GM13976 (cell line): ENCODE data around the gene PDRG1.

Source experiments
- DNase-seq: peaks from one replicate; pipeline ENCODE4 v3.0.0; 2012; ENCODE audit warnings: low spot score
- CTCF ChIP-seq: IDR thresholded peaks from 2 replicates; pipeline ENCODE4 v1.5.1; 2012; ENCODE audit warnings: borderline replicate concordance, mild to moderate bottlenecking; ENCODE audit not compliant: insufficient read depth; ENCODE audit errors: extremely low read depth, missing control alignments, control extremely low read depth
- in situ Hi-C: fragments of 300-500 bp; cut with MboI; formaldehyde crosslinking; loops from one replicate; pipeline ENCODE4 v1.12.0; 2022; ENCODE audit warnings: low sequenced_read_pairs, mixed read lengths, inconsistent platforms; ENCODE audit not compliant: unreplicated experiment

Gene PDRG1

GRCh38 chr20:31914170-31914569 is 37.7 kb downstream of the PDRG1 start:
- no peak for DNase-seq
- TF ChIP-seq CTCF = no peak
- in situ Hi-C loops = no loop called here

GRCh38 chr20:31913431-31914157 is 38.3 kb downstream of the PDRG1 start:
- no peak for TF ChIP-seq CTCF
- no peak for DNase-seq
- in situ Hi-C loops = no loop called here

- no peak for TF ChIP-seq CTCF
- no peak for DNase-seq
- in situ Hi-C loops = no loop called here
Measured at GRCh38 chr20:31910071-31910803, 41.6 kb downstream of the PDRG1 start.

GRCh38 chr20:31909253-31910070 is 42.4 kb downstream of the PDRG1 start:
- no peak for TF ChIP-seq CTCF
- no peak for DNase-seq
- in situ Hi-C loops = no loop called here

- no peak for DNase-seq
- TF ChIP-seq CTCF = no peak
- in situ Hi-C loops = no loop called here
Measured at GRCh38 chr20:31908424-31908823, 43.4 kb downstream of the PDRG1 start.

- TF ChIP-seq CTCF = no peak
- DNase-seq = no peak
- in situ Hi-C loops = no loop called here
Measured at GRCh38 chr20:31908016-31908415, 43.8 kb downstream of the PDRG1 start.
